Panc1 (cell line): ENCODE data around the gene ZNF71.

Experiments
- CTCF ChIP-seq: fragments of 450-650 bp; IDR thresholded peaks from 2 replicates; pipeline ENCODE4 v1.5.1; 2017; ENCODE audit warnings: mild to moderate bottlenecking
- REST ChIP-seq, 2 experiments: IDR thresholded peaks; 2 replicates each; pipeline ENCODE4 v1.6.1; 2011 to 2012; ENCODE audit warnings: low read depth in 2 of 2, control low read depth in 1 of 2, low read length in 1 of 2, mild to moderate bottlenecking in 1 of 2, moderate library complexity in 1 of 2; ENCODE audit not compliant: insufficient read depth in 1 of 2

- TF ChIP-seq CTCF: no peak
- TF ChIP-seq REST (IDR thresholded peaks at IDR 0.05; ENCODE audit: insufficient read depth in 1 of 2, low read depth in 2 of 2, low read length in 1 of 2): no peak
Measured at GRCh38 chr19:56654151-56654550, 59.0 kb downstream of the ZNF71 start.
